ENCODE results near the gene OTOS.

The OTOS gene

GRCh38 chr2:240124651-240125030, 15.8 kb downstream of the OTOS start:
- Mint-ChIP-seq H3K9me3 (no peaks in the 10 kb centered on the region), H3K4me3 (no peak overlapping the region), H3K27me3 (no peaks in the 10 kb centered on the region), H3K4me1 (ENCODE audit: low read depth in 2 of 2) (peaks cover 0 to 3% of the 10 kb centered on the region in 2 donors), H3K36me3 (ENCODE audit: insufficient read depth) (no peaks in the 10 kb centered on the region), H3K27ac (no peak overlapping the region)
- ATAC-seq (replicated peaks): no peak
- DNase-seq: no peak

GRCh38 chr2:240123821-240124650, 16.4 kb downstream of the OTOS start:
- H3K27ac Mint-ChIP-seq: no peak overlapping the region
- no peak for DNase-seq

GRCh38 chr2:240121675-240122074, 18.8 kb downstream of the OTOS start:
- Mint-ChIP-seq H3K27ac (no peak overlapping the region), H3K4me3 (no peak overlapping the region), H3K36me3 (ENCODE audit: insufficient read depth) (no peaks in the 10 kb centered on the region), H3K4me1 (ENCODE audit: low read depth in 2 of 2) (no peaks in the 10 kb centered on the region), H3K9me3 (no peaks in the 10 kb centered on the region), H3K27me3 (no peaks in the 10 kb centered on the region)
- ATAC-seq (replicated peaks) (no peak), DNase-seq (no peak)

More at GRCh38 chr2:240123821-240124650, 16.4 kb downstream of the OTOS start:
- no peak overlapping the region for H3K4me3 Mint-ChIP-seq
- no peak for ATAC-seq (replicated peaks)
- no peaks in the 10 kb centered on the region for H3K9me3 Mint-ChIP-seq
- H3K27me3 Mint-ChIP-seq: no peaks in the 10 kb centered on the region
- peaks cover 0 to 3% of the 10 kb centered on the region in 2 donors for H3K4me1 Mint-ChIP-seq (ENCODE audit: low read depth in 2 of 2)
- H3K36me3 Mint-ChIP-seq (ENCODE audit: insufficient read depth): no peaks in the 10 kb centered on the region

GRCh38 chr2:240121190-240121589, 19.3 kb downstream of the OTOS start:
- H3K36me3 Mint-ChIP-seq (ENCODE audit: insufficient read depth): no peaks in the 10 kb centered on the region
- H3K4me3 Mint-ChIP-seq: no peak overlapping the region
- no peaks in the 10 kb centered on the region for H3K9me3 Mint-ChIP-seq
- H3K27me3 Mint-ChIP-seq: peaks cover 3 to 4% of the 10 kb centered on the region in 2 donors
- H3K4me1 Mint-ChIP-seq (ENCODE audit: low read depth in 2 of 2): no peaks in the 10 kb centered on the region
- ATAC-seq (replicated peaks) (no peak), DNase-seq (no peak)
- H3K27ac Mint-ChIP-seq: no peak overlapping the region

GRCh38 chr2:240114233-240114632, 26.2 kb downstream of the OTOS start:
- H3K9me3 Mint-ChIP-seq: no peaks in the 10 kb centered on the region
- no peak for ATAC-seq (replicated peaks)
- H3K4me3 Mint-ChIP-seq: no peak overlapping the region
- no peak for DNase-seq
- no peaks in the 10 kb centered on the region for H3K36me3 Mint-ChIP-seq (ENCODE audit: insufficient read depth)
- no peaks in the 10 kb centered on the region for H3K4me1 Mint-ChIP-seq (ENCODE audit: low read depth in 2 of 2)
- H3K27ac Mint-ChIP-seq: no peak overlapping the region
- H3K27me3 Mint-ChIP-seq: peaks cover 32 to 64% of the 10 kb centered on the region in 2 donors

- DNase-seq: no peak
- H3K27me3 Mint-ChIP-seq: peaks cover 34 to 72% of the 10 kb centered on the region in 2 donors
Measured at GRCh38 chr2:240112914-240113690, 27.4 kb downstream of the OTOS start.

GRCh38 chr2:240111253-240111652, 29.2 kb downstream of the OTOS start:
- H3K27ac Mint-ChIP-seq: no peak overlapping the region
- H3K4me3 Mint-ChIP-seq: no peak overlapping the region

More at GRCh38 chr2:240112914-240113690, 27.4 kb downstream of the OTOS start:
- ATAC-seq (replicated peaks): no peak
- no peaks in the 10 kb centered on the region for H3K9me3 Mint-ChIP-seq
- H3K4me3 Mint-ChIP-seq: no peak overlapping the region
- no peaks in the 10 kb centered on the region for H3K36me3 Mint-ChIP-seq (ENCODE audit: insufficient read depth)
- no peak overlapping the region for H3K27ac Mint-ChIP-seq
- H3K4me1 Mint-ChIP-seq (ENCODE audit: low read depth in 2 of 2): no peaks in the 10 kb centered on the region

GRCh38 chr2:240109386-240109785, 31.1 kb downstream of the OTOS start:
- no peak overlapping the region for H3K4me3 Mint-ChIP-seq
- H3K9me3 Mint-ChIP-seq: no peaks in the 10 kb centered on the region
- peaks cover 37 to 74% of the 10 kb centered on the region in 2 donors for H3K27me3 Mint-ChIP-seq
- no peak for ATAC-seq (replicated peaks)
- DNase-seq: no peak
- H3K4me1 Mint-ChIP-seq (ENCODE audit: low read depth in 2 of 2): no peaks in the 10 kb centered on the region
- no peaks in the 10 kb centered on the region for H3K36me3 Mint-ChIP-seq (ENCODE audit: insufficient read depth)
- H3K27ac Mint-ChIP-seq: no peak overlapping the region

More at GRCh38 chr2:240111253-240111652, 29.2 kb downstream of the OTOS start:
- Mint-ChIP-seq H3K27me3 (peaks cover 42 to 83% of the 10 kb centered on the region in 2 donors), H3K36me3 (ENCODE audit: insufficient read depth) (no peaks in the 10 kb centered on the region), H3K9me3 (no peaks in the 10 kb centered on the region), H3K4me1 (ENCODE audit: low read depth in 2 of 2) (no peaks in the 10 kb centered on the region)
- no peak for ATAC-seq (replicated peaks)
- DNase-seq: no peak

GRCh38 chr2:240107477-240107796, 33.0 kb downstream of the OTOS start:
- Mint-ChIP-seq H3K4me3 (no peak overlapping the region), H3K9me3 (no peaks in the 10 kb centered on the region), H3K4me1 (ENCODE audit: low read depth in 2 of 2) (no peaks in the 10 kb centered on the region), H3K36me3 (ENCODE audit: insufficient read depth) (no peaks in the 10 kb centered on the region), H3K27ac (no peak overlapping the region), H3K27me3 (peaks cover 46 to 71% of the 10 kb centered on the region in 2 donors)
- ATAC-seq (replicated peaks) (no peak), DNase-seq (no peak)

- no peaks in the 10 kb centered on the region for H3K4me1 Mint-ChIP-seq (ENCODE audit: low read depth in 2 of 2)
- H3K27ac Mint-ChIP-seq: no peak overlapping the region
- DNase-seq (no peak), ATAC-seq (replicated peaks) (no peak)
- H3K4me3 Mint-ChIP-seq: no peak overlapping the region
- H3K9me3 Mint-ChIP-seq: no peaks in the 10 kb centered on the region
- H3K27me3 Mint-ChIP-seq: peaks cover 42 to 70% of the 10 kb centered on the region in 2 donors
- H3K36me3 Mint-ChIP-seq (ENCODE audit: insufficient read depth): no peaks in the 10 kb centered on the region
Measured at GRCh38 chr2:240106765-240107476, 33.5 kb downstream of the OTOS start.

GRCh38 chr2:240105982-240106381, 34.5 kb downstream of the OTOS start:
- no peaks in the 10 kb centered on the region for H3K9me3 Mint-ChIP-seq
- no peaks in the 10 kb centered on the region for H3K36me3 Mint-ChIP-seq (ENCODE audit: insufficient read depth)
- no peaks in the 10 kb centered on the region for H3K4me1 Mint-ChIP-seq (ENCODE audit: low read depth in 2 of 2)
- ATAC-seq (replicated peaks) (no peak), DNase-seq (no peak)
- H3K27me3 Mint-ChIP-seq: peaks cover 42 to 70% of the 10 kb centered on the region in 2 donors
- H3K27ac Mint-ChIP-seq: no peak overlapping the region
- H3K4me3 Mint-ChIP-seq: no peak overlapping the region

GRCh38 chr2:240103136-240103535, 37.3 kb downstream of the OTOS start:
- Mint-ChIP-seq H3K9me3 (no peaks in the 10 kb centered on the region), H3K27ac (no peak overlapping the region), H3K27me3 (peaks cover 53 to 74% of the 10 kb centered on the region in 2 donors), H3K4me3 (no peak overlapping the region), H3K4me1 (ENCODE audit: low read depth in 2 of 2) (no peaks in the 10 kb centered on the region), H3K36me3 (ENCODE audit: insufficient read depth) (no peaks in the 10 kb centered on the region)
- ATAC-seq (replicated peaks) (no peak), DNase-seq (no peak)

GRCh38 chr2:240098349-240098748, 42.1 kb downstream of the OTOS start:
- no peak for ATAC-seq (replicated peaks)
- Mint-ChIP-seq H3K27ac (no peak overlapping the region), H3K36me3 (ENCODE audit: insufficient read depth) (no peaks in the 10 kb centered on the region), H3K27me3 (peaks cover 78 to 94% of the 10 kb centered on the region in 2 donors), H3K4me1 (ENCODE audit: low read depth in 2 of 2) (no peaks in the 10 kb centered on the region), H3K4me3 (no peak overlapping the region), H3K9me3 (peaks cover 0 to 2% of the 10 kb centered on the region in 2 donors)
- no peak for DNase-seq

Measured in effector memory CD8-positive, alpha-beta T cell (primary cell).